IPS-18a (cell line): ENCODE measurements around the gene DUX4.
"Not testable (repeated sequence)": the region's sequence is repeated elsewhere in the genome, so short reads cannot be mapped to it uniquely, and the experiment has no call there.

Experiments used
- H3K27ac ChIP-seq: one replicate; pipeline ENCODE4 v1.5.1; 2013; ENCODE audit warnings: low read length
- H3K27me3 ChIP-seq: one replicate; pipeline ENCODE4 v1.6.1; 2013; ENCODE audit warnings: mild to moderate bottlenecking, low read length; ENCODE audit not compliant: control insufficient read depth, insufficient read depth
- H3K36me3 ChIP-seq: one replicate; pipeline ENCODE4 v1.6.1; 2013; ENCODE audit warnings: low read depth, low read length; ENCODE audit not compliant: control insufficient read depth
- H3K4me1 ChIP-seq: one replicate; pipeline ENCODE4 v1.6.1; 2013; ENCODE audit warnings: low read depth, low read length; ENCODE audit not compliant: control insufficient read depth
- H3K4me3 ChIP-seq: one replicate; pipeline ENCODE4 v1.5.1; 2013; ENCODE audit warnings: low read length
- H3K9ac ChIP-seq: one replicate; pipeline ENCODE4 v1.6.1; 2013; ENCODE audit warnings: mild to moderate bottlenecking, low read length, moderate library complexity
- H3K9me3 ChIP-seq: one replicate; pipeline ENCODE4 v1.6.1; 2013; ENCODE audit warnings: low read depth, low read length; ENCODE audit not compliant: control insufficient read depth

DUX4 gene

GRCh38 chr4:190173428-190173827 lies at the start of gene DUX4:
Gene DUX4 (plus strand): TSS chr4:190173774. CDS start chr4:190173774, 0 bp downstream.
- not testable (repeated sequence) for H3K27me3 ChIP-seq, H3K36me3 ChIP-seq, H3K4me3 ChIP-seq, H3K4me1 ChIP-seq, H3K27ac ChIP-seq, H3K9me3 ChIP-seq, H3K9ac ChIP-seq

GRCh38 chr4:190175436-190175835 lies 1.9 kb downstream of the DUX4 start:
- H3K4me3 ChIP-seq, H3K4me1 ChIP-seq, H3K36me3 ChIP-seq, H3K27ac ChIP-seq, H3K9me3 ChIP-seq, H3K9ac ChIP-seq, H3K27me3 ChIP-seq: not testable (repeated sequence)

- not testable (repeated sequence) for H3K9me3 ChIP-seq, H3K4me1 ChIP-seq, H3K27me3 ChIP-seq, H3K27ac ChIP-seq, H3K9ac ChIP-seq, H3K36me3 ChIP-seq, H3K4me3 ChIP-seq
Observed at GRCh38 chr4:190177727-190178605, 4.4 kb downstream of the DUX4 start.

DNA sequence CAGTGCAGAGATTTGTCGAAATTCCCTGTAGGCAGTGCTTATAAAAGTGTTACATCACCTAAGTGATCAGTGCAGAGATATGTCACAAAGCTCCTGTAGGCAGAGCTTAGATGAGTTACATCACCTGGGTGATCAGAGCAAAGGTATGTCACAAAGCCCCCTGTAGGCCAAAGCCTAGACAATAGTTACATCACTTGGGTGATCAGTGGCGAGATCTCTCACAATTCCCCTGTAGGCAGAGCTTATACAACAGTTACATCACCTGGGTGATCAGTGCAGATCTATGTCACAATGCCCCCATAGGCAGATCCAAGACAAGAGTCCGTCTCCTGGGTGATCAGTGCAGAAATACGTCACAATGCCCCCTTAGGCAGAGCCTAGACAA lies 5.0 kb downstream of the DUX4 start:
- H3K9ac ChIP-seq, H3K9me3 ChIP-seq, H3K27ac ChIP-seq, H3K4me3 ChIP-seq, H3K27me3 ChIP-seq, H3K36me3 ChIP-seq, H3K4me1 ChIP-seq: not testable (repeated sequence)

DNA sequence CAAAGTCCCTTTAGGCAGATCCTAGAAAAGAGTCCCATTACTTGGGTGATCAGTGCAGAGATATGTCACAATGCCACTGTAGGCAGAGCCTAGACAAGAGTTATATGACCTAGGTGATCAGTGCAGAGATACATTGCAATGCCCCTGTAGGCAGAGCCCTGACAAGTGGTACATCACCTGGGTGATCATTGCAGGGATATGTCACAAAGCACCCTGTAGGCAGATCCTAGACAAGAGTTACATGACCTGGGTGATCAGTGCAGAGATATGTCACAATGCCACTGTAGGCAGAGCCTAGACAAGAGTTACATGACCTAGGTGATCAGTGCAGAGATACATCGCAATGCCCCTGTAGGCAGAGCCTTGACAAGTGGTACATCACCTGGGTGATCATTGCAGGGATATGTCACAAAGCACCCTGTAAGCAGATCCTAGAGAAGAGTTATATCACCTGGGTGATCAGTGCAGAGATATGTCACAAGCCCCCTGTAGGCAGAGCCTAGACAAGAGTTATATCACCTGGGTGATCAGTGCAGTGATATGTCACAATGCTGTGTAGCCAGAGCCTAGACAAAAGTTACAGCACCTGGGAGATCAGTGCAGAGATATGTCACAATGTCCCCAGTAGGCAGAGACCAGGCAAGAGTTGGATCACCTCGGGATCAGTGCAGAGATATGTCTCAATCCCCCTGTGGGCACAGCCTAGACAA lies 5.6 kb downstream of the DUX4 start:
- not testable (repeated sequence) for H3K27me3 ChIP-seq, H3K27ac ChIP-seq, H3K4me3 ChIP-seq, H3K4me1 ChIP-seq, H3K9ac ChIP-seq, H3K36me3 ChIP-seq, H3K9me3 ChIP-seq

DNA sequence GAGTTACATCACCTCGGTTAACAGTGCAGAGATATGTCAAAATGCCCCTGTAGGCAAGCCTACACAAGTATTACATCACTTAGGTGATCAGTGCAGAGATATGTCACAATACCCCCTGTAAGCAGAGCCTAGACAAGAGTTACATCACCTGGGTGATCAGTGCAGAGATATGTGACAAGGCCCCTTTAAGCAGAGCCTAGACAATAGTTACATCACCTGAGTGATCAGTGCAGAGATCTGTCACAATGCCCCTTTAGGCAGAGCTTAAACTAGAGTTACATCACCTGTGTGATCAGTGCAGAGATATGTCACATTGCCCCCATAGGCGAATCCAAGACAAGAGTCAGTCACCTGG lies 6.1 kb downstream of the DUX4 start:
- H3K9ac ChIP-seq, H3K27ac ChIP-seq, H3K27me3 ChIP-seq, H3K36me3 ChIP-seq, H3K9me3 ChIP-seq, H3K4me1 ChIP-seq, H3K4me3 ChIP-seq: not testable (repeated sequence)

DNA sequence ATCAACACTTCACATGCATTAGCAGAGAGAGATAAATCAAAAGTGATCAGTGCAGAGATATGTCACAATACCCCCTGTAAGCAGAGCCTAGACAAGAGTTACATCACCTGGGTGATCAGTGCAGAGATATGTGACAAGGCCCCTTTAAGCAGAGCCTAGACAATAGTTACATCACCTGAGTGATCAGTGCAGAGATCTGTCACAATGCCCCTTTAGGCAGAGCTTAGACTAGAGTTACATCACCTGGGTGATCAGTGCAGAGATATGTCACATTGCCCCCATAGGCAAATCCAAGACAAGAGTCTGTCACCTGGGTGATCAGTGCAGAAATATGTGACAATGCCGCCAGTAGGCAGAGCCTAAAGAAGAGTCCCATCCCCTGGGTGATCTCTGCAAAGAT lies 7.4 kb downstream of the DUX4 start:
- not testable (repeated sequence) for H3K27ac ChIP-seq, H3K9me3 ChIP-seq, H3K9ac ChIP-seq, H3K27me3 ChIP-seq, H3K36me3 ChIP-seq, H3K4me1 ChIP-seq, H3K4me3 ChIP-seq

DNA sequence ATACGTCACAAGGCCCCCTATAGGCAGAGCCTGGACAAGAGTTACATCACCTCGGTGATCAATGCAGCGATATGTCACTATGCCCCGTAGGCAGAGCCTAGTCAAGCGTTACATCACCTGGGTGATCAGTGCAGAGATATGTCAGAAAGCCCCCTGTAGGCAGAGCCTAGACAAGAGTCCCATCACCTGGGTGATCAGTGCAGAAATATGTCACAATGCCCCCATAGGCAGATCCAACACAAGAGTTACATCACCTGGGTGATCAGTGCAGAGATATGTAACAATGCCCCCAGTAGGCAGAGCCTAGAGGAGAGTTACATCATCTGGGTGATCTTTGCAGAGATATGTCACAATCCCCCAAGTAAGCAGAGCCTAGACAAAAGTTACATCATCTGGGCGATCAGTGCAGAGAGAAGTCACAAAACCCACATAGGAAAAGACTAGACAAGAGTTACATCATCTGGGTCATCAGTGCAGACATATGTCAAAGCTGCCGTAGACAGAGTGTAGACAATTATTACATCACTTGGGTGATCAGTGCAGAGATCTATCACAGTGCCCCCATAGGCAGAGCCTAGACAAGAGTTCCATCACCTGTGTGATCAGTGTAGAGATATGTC lies 8.0 kb downstream of the DUX4 start:
- not testable (repeated sequence) for H3K9me3 ChIP-seq, H3K4me1 ChIP-seq, H3K36me3 ChIP-seq, H3K4me3 ChIP-seq, H3K27me3 ChIP-seq, H3K9ac ChIP-seq, H3K27ac ChIP-seq

GRCh38 chr4:190203510-190203909 lies 29.9 kb downstream of the DUX4 start:
- H3K4me3 ChIP-seq, H3K27ac ChIP-seq, H3K27me3 ChIP-seq, H3K9ac ChIP-seq, H3K36me3 ChIP-seq, H3K4me1 ChIP-seq, H3K9me3 ChIP-seq: not testable (repeated sequence)
